ENCODE data around the gene CECR2. TPM values are rescaled to one million over a fixed set of nuclear protein-coding genes. Genes with fewer than 3 reads are reported as not detected.

Gene CECR2
- polyA plus RNA-seq, 1 of the 3 experiments (the other 2 are of a cell fraction) = not detected

DNA sequence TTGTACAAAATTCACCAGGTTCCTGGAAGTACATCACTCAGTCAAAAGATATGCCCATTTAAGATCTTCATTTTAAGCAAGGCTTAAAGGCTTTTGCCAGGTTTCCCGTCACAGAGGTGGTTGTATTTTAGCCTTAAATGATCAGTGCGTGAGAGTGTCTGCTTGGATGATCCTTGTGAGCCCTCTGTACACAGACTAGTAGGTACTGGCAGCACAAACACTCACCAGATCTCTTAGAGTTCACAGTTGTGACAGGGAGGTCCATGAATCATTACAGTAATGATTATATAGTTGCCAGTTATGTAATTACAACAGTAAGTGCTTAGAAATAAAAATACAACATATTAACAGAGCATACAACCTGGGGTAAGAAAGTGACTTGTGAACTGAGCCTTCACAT is 109.9 kb downstream of the CECR2 start (continued):
- TF ChIP-seq, protein P1, sequence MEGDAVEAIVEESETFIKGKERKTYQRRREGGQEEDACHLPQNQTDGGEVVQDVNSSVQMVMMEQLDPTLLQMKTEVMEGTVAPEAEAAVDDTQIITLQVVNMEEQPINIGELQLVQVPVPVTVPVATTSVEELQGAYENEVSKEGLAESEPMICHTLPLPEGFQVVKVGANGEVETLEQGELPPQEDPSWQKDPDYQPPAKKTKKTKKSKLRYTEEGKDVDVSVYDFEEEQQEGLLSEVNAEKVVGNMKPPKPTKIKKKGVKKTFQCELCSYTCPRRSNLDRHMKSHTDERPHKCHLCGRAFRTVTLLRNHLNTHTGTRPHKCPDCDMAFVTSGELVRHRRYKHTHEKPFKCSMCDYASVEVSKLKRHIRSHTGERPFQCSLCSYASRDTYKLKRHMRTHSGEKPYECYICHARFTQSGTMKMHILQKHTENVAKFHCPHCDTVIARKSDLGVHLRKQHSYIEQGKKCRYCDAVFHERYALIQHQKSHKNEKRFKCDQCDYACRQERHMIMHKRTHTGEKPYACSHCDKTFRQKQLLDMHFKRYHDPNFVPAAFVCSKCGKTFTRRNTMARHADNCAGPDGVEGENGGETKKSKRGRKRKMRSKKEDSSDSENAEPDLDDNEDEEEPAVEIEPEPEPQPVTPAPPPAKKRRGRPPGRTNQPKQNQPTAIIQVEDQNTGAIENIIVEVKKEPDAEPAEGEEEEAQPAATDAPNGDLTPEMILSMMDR (IDR thresholded peaks at IDR 0.05) = no peak
- TF ChIP-seq EZH2phosphoT487 (IDR thresholded peaks at IDR 0.05; ENCODE audit: borderline replicate concordance, low read depth) (no peak), EP300 (IDR thresholded peaks at IDR 0.05; ENCODE audit: borderline replicate concordance in 1 of 2, low read depth in 1 of 2, low read length in 1 of 2) (no peak), RXRA (IDR thresholded peaks at IDR 0.05; ENCODE audit: borderline replicate concordance, low read depth) (no peak)

DNA sequence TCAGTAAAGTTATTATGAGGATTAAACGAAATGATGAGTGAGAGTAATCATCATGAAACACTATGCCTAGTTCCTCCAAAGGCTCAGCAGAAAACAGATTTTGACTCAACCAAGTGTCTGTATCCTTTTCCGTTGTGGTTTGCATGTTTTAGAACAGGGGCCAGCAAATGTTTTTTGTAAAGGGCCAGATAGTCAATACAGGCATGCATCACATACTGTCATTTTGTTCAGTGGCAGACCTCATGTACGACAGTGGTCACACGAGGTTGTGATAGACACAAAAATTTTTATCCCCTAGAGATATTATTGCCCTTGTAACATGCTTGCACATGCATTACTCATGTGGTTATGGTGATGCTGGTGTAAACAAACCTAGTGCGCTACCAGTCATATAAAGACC is 112.2 kb downstream of the CECR2 start:
- no peaks in the 10 kb centered on the region for H3K36me3 ChIP-seq (replicated peaks in 1 of 2; ENCODE audit: control insufficient read depth in 1 of 2, insufficient read depth in 2 of 2, low read length in 1 of 2)
- H3K27ac ChIP-seq (ENCODE audit: low read depth in 2 of 2, low read length in 1 of 2) = no peak overlapping the region
- H3K9me2 ChIP-seq = no peaks in the 10 kb centered on the region
- H3K9ac ChIP-seq = no peak overlapping the region
- no peaks in the 10 kb centered on the region for H3K79me2 ChIP-seq (ENCODE audit: insufficient read depth)
- no peak for TF ChIP-seq SMC3 (IDR thresholded peaks at IDR 0.05; ENCODE audit: low read depth, low read length)
- no peak for TF ChIP-seq NFIC (IDR thresholded peaks at IDR 0.05; ENCODE audit: borderline replicate concordance)
- TF ChIP-seq, protein P2, sequence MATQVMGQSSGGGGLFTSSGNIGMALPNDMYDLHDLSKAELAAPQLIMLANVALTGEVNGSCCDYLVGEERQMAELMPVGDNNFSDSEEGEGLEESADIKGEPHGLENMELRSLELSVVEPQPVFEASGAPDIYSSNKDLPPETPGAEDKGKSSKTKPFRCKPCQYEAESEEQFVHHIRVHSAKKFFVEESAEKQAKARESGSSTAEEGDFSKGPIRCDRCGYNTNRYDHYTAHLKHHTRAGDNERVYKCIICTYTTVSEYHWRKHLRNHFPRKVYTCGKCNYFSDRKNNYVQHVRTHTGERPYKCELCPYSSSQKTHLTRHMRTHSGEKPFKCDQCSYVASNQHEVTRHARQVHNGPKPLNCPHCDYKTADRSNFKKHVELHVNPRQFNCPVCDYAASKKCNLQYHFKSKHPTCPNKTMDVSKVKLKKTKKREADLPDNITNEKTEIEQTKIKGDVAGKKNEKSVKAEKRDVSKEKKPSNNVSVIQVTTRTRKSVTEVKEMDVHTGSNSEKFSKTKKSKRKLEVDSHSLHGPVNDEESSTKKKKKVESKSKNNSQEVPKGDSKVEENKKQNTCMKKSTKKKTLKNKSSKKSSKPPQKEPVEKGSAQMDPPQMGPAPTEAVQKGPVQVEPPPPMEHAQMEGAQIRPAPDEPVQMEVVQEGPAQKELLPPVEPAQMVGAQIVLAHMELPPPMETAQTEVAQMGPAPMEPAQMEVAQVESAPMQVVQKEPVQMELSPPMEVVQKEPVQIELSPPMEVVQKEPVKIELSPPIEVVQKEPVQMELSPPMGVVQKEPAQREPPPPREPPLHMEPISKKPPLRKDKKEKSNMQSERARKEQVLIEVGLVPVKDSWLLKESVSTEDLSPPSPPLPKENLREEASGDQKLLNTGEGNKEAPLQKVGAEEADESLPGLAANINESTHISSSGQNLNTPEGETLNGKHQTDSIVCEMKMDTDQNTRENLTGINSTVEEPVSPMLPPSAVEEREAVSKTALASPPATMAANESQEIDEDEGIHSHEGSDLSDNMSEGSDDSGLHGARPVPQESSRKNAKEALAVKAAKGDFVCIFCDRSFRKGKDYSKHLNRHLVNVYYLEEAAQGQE (IDR thresholded peaks at IDR 0.05; ENCODE audit: low read depth, low read length) = no peak
- no peak for TF ChIP-seq GATA2 (CRISPR knock-in tag; IDR thresholded peaks at IDR 0.05)
- TF ChIP-seq, protein P3, sequence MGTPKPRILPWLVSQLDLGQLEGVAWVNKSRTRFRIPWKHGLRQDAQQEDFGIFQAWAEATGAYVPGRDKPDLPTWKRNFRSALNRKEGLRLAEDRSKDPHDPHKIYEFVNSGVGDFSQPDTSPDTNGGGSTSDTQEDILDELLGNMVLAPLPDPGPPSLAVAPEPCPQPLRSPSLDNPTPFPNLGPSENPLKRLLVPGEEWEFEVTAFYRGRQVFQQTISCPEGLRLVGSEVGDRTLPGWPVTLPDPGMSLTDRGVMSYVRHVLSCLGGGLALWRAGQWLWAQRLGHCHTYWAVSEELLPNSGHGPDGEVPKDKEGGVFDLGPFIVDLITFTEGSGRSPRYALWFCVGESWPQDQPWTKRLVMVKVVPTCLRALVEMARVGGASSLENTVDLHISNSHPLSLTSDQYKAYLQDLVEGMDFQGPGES (IDR thresholded peaks at IDR 0.05; ENCODE audit: low read depth, low read length) = no peak
- TF ChIP-seq TEAD4 (IDR thresholded peaks at IDR 0.05; ENCODE audit: borderline replicate concordance, insufficient read depth) = no peak
- TF ChIP-seq RXRA (IDR thresholded peaks at IDR 0.05; ENCODE audit: borderline replicate concordance, low read depth) = no peak
- no peak for TF ChIP-seq CHD2 (IDR thresholded peaks at IDR 0.05; ENCODE audit: low read length, partially characterized antibody)
- H3K4me1 ChIP-seq (ENCODE audit: control insufficient read depth in 1 of 2, insufficient read depth in 2 of 2, low read depth in 1 of 2, low read length in 1 of 2) = no peaks in the 10 kb centered on the region
- H3K4me3 ChIP-seq (ENCODE audit: low read depth in 2 of 2, low read length in 1 of 2) = no peak overlapping the region
- no peaks in the 10 kb centered on the region for H4K20me1 ChIP-seq (ENCODE audit: insufficient read depth)
- no peaks in the 10 kb centered on the region for H3F3A ChIP-seq (replicated peaks; ENCODE audit: insufficient read depth)
- no peaks in the 10 kb centered on the region for H3K9me3 ChIP-seq
- peaks cover 67% of the 10 kb centered on the region for H3K27me3 ChIP-seq (ENCODE audit: insufficient read depth)
- H3K4me2 ChIP-seq = no peak overlapping the region
- WGBS (ENCODE audit: low lambda C conversion rate) = 23% methylated on average over 5 of the region's 5 CpGs
- no peak overlapping the region for H2AFZ ChIP-seq (ENCODE audit: low read depth)
- CTCF ChIA-PET = no interaction called here
- POLR2A ChIA-PET = no interaction called here
- no peak for DNase-seq
